NCI-H345 (cell line): ENCODE results near the gene IMMP2L.
A peak's percentile ranks its signal among the peaks of the same experiment; 100 is the strongest.
"Not testable (repeated sequence)": the region's sequence is repeated elsewhere in the genome, so short reads cannot be mapped to it uniquely, and the experiment has no call there.

Experiments
- DNase-seq: peaks from one replicate; lab custom pipeline; 2025; lab: John Stamatoyannopoulos, UW

IMMP2L gene

GRCh38 chr7:111460695-111461094 lies 101.6 kb downstream of the IMMP2L start:
- no peak for DNase-seq

GRCh38 chr7:111459757-111460280 lies 102.5 kb downstream of the IMMP2L start:
- no peak for DNase-seq

DNA sequence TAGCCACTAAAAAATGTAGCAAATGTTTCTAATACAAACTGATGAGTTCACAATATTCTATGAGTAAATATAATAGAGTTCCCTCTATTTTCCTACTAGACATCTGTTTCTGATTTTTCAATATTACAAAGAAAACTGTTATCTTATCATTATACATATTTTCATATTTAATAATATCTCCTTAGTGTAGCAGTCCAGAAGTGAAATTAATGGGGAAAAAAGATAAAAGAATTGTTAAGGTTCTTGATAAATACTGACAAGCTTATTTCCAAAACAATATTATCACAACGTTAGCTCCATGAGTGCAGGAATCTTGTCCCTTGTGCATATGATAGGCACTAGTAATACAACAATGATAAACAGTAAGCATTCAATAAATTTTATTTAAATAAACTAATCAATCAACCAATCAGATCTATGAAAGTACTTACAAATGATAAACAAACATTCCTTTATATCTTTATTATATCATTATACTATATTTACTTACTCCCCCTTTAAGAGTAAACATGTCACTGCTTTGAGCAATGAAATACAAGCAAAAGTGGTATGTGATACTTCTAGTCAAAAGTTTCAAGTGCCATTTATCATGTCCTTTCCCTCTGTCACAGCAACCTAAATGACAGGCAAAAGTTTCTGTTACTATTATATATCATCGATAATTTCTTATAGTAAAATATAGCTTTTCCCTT lies 103.1 kb downstream of the IMMP2L start:
- no peak for DNase-seq

- not testable (repeated sequence) for DNase-seq
These were observed 111.6 kb downstream of the IMMP2L start for GRCh38 chr7:111450705-111451104.

DNA sequence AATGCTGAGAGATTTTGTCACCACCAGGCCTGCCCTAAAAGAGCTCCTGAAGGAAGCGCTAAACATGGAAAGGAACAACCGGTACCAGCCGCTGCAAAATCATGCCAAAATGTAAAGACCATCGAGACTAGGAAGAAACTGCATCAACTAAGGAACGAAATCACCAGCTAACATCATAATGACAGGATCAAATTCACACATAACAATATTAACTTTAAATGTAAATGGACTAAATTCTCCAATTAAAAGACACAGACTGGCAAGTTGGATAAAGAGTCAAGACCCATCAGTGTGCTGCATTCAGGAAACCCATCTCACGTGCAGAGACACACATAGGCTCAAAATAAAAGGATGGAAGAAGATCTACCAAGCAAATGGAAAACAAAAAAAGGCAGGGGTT lies 114.8 kb downstream of the IMMP2L start:
- not testable (repeated sequence) for DNase-seq

GRCh38 chr7:111439977-111440376 lies 122.3 kb downstream of the IMMP2L start:
- no peak for DNase-seq

- DNase-seq = no peak
These were observed 123.7 kb downstream of the IMMP2L start for GRCh38 chr7:111438369-111439289.

GRCh38 chr7:111437736-111438135 lies 124.6 kb downstream of the IMMP2L start:
- no peak for DNase-seq

GRCh38 chr7:111436608-111437007 lies 125.7 kb downstream of the IMMP2L start:
- DNase-seq = no peak

- DNase-seq = no peak
These were observed 128.9 kb downstream of the IMMP2L start for GRCh38 chr7:111433426-111433825.

DNA sequence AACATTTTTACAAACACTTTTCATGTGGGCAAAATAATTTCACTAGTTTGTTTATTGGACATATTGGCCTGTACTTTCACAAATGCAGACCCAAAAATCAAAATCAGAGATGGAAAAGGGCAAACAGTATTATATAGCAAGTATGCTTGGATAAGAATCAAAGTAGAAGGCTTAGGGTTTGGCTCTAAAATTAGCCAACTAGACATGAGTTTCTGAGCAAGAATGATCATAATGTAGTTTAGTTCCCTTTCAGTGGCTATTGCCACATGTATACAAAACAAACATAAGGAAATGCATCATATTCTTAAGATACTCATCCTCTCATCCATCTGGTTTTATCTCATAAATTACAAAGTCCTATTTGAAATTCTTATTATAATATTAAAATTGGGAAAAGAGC lies 132.5 kb downstream of the IMMP2L start:
- DNase-seq = no peak

DNA sequence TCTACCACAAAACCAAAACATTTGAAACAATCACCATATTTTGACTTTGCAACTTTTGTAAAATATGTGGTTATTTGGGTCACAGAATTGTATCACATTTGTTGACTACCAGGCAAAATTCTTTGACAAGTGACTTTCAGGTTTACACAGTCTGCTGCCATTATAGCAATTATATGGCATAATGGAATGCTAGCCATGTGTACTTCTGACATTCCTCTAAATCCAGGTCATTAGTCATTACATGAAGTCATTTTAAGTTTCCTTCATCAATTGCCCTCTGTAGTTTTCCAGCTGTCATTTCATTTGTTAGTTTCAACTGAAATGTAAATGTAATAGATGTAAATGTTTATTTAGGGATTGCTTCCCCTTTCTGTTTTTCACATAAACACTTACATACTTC lies 137.5 kb downstream of the IMMP2L start:
- no peak for DNase-seq

GRCh38 chr7:111414374-111414773 lies 147.9 kb downstream of the IMMP2L start:
- no peak for DNase-seq

DNA sequence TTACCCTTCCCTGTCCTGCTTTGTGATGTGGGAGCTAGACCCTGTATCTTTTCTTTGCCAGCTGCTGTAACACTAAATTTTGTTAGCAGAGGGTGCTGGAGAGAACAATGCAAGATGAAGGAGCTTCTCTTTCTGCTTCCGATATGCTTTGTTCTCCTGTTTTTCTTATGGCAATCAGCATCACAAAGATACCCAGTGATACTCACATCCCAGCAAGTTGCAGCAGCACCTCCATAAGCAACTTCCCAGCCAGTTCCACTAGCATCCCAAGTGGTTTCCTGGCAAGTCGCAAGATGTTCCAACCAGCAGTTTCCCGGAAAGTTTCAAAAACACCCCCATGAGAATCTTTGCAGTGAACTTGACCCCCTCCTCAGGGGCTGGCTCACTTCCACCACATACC lies 148.6 kb downstream of the IMMP2L start:
- no peak for DNase-seq

DNA sequence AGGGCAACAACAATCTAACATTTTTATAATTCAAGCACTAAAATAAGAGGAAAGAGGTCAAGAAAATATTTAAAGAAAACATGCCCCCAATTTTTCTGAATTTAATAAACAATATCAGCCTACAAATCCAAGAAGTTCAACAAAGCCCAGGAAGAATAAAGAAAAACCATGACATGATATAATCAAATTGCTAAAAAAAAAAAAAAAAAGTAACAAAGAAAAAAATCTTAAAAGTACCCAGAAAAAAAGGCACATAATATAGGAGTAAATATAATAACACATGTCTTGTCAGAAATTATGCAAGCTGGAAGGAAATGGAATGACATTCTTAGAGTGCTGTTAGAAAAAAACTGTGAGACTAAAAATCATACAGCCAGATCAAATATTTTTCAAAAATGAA lies 151.4 kb downstream of the IMMP2L start:
- no peak for DNase-seq

DNA sequence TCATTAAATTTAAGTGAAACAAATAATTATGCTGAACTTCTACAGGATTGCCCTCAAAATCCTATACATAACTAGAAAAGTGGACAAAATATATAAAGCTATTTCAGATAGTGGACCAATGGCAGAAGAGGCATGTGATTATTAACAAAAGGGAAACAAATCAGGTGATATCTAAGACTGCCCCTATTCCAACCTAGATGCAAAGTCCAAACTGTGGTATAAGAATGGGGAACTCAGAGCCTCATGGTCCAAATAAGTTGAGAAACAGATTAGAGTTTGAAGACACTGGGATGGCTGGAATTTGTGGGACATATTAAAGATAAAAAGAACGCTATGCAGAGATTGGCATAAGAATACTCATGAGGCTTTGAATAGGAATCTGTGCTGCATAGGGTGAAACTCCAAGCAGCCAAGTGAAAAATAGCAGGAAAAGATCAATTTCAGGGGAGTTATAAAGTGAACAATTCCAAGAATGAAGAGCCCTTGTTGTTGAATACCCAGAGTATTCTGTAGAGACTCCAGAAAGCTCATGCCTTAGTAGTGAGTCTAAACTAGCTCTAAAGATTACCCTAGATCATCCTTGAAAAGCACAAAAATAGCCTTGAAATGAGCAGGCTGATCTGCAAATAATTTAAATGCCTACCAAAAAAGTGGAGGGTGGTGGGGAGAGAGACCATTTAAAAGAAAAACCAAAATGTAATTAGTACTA lies 152.4 kb downstream of the IMMP2L start:
- no peak for DNase-seq

DNA sequence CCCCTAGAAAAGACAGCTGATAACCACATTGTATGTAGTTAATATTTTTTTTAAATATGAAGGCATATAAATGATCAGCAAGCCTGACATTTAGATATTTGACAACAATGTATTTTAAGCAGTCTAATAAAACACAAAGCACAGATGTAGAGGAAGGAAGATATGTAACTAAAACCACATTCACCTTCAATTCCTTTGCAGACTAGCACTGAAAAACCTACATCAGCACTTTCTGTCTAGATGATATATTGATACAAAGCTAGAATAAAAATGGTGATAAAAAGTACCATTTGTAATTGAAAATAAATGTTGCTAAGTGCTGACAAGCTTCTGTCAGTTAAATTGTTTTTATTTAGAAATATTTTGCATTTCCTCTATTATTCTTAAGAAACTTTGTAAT lies 153.6 kb downstream of the IMMP2L start:
- DNase-seq = no peak

GRCh38 chr7:111407258-111407657 lies 155.0 kb downstream of the IMMP2L start:
- no peak for DNase-seq

DNA sequence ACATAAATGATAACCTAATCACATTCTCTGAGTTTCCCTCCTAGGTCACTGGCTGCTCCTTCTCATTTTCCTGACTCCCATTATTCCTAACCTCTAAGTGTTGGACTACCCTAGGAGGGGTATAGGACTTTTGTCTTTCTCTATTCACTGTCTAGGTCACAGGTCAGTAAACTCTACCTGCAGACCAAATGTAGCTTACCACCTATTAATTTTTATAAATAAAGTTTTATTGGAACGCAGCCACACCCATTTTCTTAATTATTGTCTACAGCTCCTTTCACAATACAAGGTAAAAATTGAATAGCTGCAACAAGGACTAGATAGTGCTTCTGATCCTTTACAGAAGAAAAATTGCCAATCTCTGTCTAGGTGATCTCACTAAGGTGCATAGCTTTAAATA lies 156.7 kb downstream of the IMMP2L start:
- no peak for DNase-seq

- DNase-seq = no peak
These were observed 160.8 kb downstream of the IMMP2L start for GRCh38 chr7:111401516-111401915.

GRCh38 chr7:111400088-111400487 lies 162.2 kb downstream of the IMMP2L start:
- DNase-seq = no peak

DNA sequence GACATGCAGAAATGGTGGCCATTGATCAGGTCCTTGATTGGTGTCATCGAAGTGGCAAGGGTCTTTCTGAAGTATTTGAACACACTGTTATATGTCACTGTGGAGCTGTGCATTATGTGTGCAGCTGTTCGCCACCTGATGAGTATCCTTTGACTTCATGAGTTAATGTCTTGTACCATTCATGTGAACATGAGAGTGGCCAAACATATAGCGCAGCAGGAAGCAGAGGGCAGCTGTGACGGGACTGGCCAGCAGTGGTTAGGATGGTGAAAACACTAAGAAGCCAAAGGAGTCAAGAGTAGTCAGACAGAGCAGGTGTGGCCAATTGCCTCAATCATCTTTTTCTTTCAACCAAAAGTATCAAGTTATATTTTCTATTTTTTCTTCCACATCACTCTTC lies 167.4 kb downstream of the IMMP2L start:
- peak; percentile 18 for DNase-seq
